ENCODE results near the gene CDH26. TPM values are rescaled to one million over a fixed set of nuclear protein-coding genes. Genes with fewer than 3 reads are reported as not detected.
"Not testable (repeated sequence)": the region's sequence is repeated elsewhere in the genome, so short reads cannot be mapped to it uniquely, and the experiment has no call there.

The CDH26 gene
- total RNA-seq, 2 experiments from 2014 or later, result 1.0 to 1.7 TPM

DNA sequence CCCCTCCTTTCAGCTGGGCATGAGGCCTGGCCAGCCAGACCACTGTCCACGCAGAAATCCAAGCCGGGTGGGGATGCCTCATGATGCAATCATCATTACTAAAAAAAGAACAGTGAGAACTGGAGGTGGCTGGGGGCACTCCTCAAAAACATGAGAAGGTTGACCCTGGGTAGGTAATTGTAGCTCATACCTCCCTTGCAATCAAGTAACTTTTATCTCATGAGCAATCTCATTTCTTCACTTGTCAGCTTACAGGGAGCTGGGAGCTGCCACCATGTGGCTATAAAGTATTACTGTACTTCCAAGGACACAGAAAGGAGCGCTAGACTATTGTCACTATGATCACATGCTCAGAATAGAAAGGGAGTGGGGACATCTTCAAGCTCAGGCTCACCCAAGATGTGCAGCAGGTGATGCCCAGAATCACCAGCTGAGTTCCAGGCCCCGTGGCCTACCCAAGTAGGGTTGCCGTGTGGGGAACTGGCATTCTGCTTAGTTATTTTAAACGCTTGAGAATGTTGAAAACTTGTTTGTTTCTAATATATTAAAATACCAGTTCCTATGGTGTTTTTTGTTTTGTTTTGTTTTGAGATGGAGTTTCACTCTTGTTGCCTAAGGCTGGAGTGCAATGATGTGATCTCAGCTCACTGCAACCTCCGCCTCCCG is 3.0 kb upstream of the CDH26 start:
- H3K27me3 Mint-ChIP-seq, result no peaks in the 10 kb centered on the region
- no peak for DNase-seq
- peaks cover 4% of the 10 kb centered on the region for H3K36me3 Mint-ChIP-seq (ENCODE audit: low read depth)
- intact Hi-C loops (cut with micrococcal nuclease), result no loop called here
- no peaks in the 10 kb centered on the region for H3K9me3 Mint-ChIP-seq
- TF ChIP-seq, protein P1, sequence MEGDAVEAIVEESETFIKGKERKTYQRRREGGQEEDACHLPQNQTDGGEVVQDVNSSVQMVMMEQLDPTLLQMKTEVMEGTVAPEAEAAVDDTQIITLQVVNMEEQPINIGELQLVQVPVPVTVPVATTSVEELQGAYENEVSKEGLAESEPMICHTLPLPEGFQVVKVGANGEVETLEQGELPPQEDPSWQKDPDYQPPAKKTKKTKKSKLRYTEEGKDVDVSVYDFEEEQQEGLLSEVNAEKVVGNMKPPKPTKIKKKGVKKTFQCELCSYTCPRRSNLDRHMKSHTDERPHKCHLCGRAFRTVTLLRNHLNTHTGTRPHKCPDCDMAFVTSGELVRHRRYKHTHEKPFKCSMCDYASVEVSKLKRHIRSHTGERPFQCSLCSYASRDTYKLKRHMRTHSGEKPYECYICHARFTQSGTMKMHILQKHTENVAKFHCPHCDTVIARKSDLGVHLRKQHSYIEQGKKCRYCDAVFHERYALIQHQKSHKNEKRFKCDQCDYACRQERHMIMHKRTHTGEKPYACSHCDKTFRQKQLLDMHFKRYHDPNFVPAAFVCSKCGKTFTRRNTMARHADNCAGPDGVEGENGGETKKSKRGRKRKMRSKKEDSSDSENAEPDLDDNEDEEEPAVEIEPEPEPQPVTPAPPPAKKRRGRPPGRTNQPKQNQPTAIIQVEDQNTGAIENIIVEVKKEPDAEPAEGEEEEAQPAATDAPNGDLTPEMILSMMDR (IDR thresholded peaks at IDR 0.05), result no peak
- ChIA-PET CTCF (interaction anchor here (0.6 to 1.8 kb wide), 4 partner anchors 10 to 98 kb away, joined by 3 to 8 read pairs (median 4); partner anchors contain the start of gene SYCP2), POLR2A (interaction anchor here (1.2 kb wide), 1 partner anchor 15 kb away, joined by 5 read pairs; the partner anchor contains the start of genes FAM217B and PPP1R3D)
- H3K27ac Mint-ChIP-seq, result no peak overlapping the region
- H3K4me3 Mint-ChIP-seq, result no peak overlapping the region
- peak; percentile 34 for ATAC-seq
- H3K4me1 Mint-ChIP-seq (ENCODE audit: low read depth), result no peaks in the 10 kb centered on the region

DNA sequence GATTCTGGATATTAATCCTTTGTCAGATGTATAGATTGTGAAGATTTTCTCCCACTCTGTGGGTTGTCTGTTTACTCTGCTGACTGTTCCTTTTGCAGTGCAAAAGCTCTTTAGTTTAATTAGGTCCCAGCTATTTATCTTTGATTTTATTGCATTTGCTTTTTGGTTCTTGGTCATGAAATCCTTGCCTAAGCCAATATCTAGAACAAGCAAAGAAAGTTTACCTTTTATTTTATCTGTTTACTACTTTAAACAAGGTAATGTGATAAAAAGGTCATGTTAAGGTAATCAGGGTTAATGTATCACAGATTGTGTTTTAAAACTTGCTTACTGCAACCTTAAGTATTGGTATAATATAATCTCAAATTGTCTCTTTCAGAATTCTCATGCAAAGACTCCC is 655 bp upstream of the CDH26 start:
- H3K27me3 Mint-ChIP-seq; H3K9me3 Mint-ChIP-seq; intact Hi-C loops (cut with micrococcal nuclease); POLR2A ChIA-PET; ATAC-seq; H3K36me3 Mint-ChIP-seq (ENCODE audit: low read depth); DNase-seq; H3K27ac Mint-ChIP-seq; H3K4me1 Mint-ChIP-seq (ENCODE audit: low read depth); H3K4me3 Mint-ChIP-seq: not testable (repeated sequence)
- CTCF ChIA-PET, result interaction anchor here (2.5 kb wide), 1 partner anchor 8 kb away, joined by 11 read pairs; no protein-coding TSS in a partner anchor

DNA sequence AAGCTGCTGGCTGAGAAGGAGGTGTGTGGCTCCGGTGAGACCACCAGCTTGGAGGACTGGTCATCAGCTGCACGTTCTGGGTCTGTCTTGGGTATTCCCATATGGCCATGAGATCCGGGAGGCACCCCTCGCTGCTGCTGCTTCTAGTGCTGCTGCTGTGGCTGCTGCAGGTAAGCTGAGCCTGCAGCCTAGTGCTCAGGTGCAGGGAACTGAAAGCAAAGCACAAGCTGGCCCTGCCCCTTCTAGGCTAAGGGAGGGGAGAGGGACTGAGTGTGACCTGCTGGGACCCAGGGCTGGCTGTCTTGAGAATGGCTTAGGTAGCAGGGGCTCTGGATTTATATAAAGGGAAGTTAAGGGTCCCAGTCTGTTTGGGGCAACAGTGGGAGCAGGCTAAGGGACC is 403 bp downstream of the CDH26 start:
- no peak overlapping the region for H3K4me3 Mint-ChIP-seq
- peaks cover 1% of the 10 kb centered on the region for H3K36me3 Mint-ChIP-seq (ENCODE audit: low read depth)
- no peak overlapping the region for H3K27ac Mint-ChIP-seq
- H3K9me3 Mint-ChIP-seq, result no peaks in the 10 kb centered on the region
- TF ChIP-seq, protein P1 (IDR thresholded peaks at IDR 0.05), result no peak
- ATAC-seq, result no peak
- intact Hi-C loops (cut with micrococcal nuclease), result no loop called here
- no peak for DNase-seq
- CTCF ChIA-PET, result interaction anchor here (2.5 kb wide), 1 partner anchor 9 kb away, joined by 11 read pairs; no protein-coding TSS in a partner anchor
- POLR2A ChIA-PET, result interaction anchor here (1.0 kb wide), 1 partner anchor 12 kb away, joined by 3 read pairs; no protein-coding TSS in a partner anchor
- H3K4me1 Mint-ChIP-seq (ENCODE audit: low read depth), result no peaks in the 10 kb centered on the region
- H3K27me3 Mint-ChIP-seq, result no peaks in the 10 kb centered on the region

DNA sequence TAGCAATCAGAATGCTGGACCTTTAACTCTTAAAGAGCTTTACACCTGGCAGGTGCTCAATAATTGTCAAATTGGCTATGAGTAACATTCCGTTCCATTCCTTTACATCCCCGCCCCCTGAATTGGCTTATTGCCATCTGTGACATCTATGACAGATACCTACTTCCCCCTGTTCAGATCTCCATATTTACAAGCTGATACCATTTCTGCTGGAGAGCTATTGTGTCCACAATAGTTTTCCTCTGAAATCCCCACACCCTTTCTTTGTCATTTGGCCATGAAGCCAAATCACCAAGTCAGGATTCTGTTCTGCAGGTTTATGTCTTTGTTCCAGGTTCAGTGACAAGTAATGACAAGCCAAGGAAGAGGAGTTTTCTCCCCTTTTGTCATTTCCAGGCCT is 3.2 kb downstream of the CDH26 start:
- intact Hi-C loops (cut with micrococcal nuclease), result no loop called here
- TF ChIP-seq, protein P1 (IDR thresholded peaks at IDR 0.05), result no peak
- ChIA-PET POLR2A (no interaction called here), CTCF (interaction anchor here (1.8 kb wide), 1 partner anchor 12 kb away, joined by 6 read pairs; no protein-coding TSS in a partner anchor)
- Mint-ChIP-seq H3K9me3 (no peaks in the 10 kb centered on the region), H3K4me1 (ENCODE audit: low read depth) (no peaks in the 10 kb centered on the region), H3K27ac (no peak overlapping the region), H3K4me3 (no peak overlapping the region), H3K36me3 (ENCODE audit: low read depth) (peaks cover 1% of the 10 kb centered on the region), H3K27me3 (no peaks in the 10 kb centered on the region)
- ATAC-seq (no peak), DNase-seq (no peak)

DNA sequence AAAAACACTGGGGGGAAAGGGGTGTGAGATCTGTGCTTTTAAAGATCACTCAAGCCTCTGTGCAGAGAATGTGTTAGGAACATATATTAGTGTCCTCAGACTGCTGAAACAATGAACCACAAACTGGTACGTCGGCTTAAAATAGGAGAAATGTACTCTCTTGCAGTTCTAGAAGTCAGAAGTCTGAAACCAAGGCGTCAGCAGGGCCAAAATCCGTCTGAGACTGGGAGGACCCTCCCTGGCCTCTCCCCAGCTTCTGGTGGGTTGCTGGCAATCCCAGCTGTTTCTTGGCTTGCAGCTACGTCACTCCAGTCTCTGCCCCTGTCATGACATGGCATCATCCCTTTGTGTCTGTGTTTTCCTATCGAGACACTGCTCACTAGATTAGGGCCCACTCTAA is 3.9 kb downstream of the CDH26 start:
- CTCF ChIA-PET, result no interaction called here
- TF ChIP-seq, protein P1 (IDR thresholded peaks at IDR 0.05), result no peak
- no peak for DNase-seq
- no peaks in the 10 kb centered on the region for H3K9me3 Mint-ChIP-seq
- no peak overlapping the region for H3K27ac Mint-ChIP-seq
- intact Hi-C loops (cut with micrococcal nuclease), result no loop called here
- POLR2A ChIA-PET, result no interaction called here
- no peaks in the 10 kb centered on the region for H3K27me3 Mint-ChIP-seq
- no peak for ATAC-seq
- peaks cover 1% of the 10 kb centered on the region for H3K36me3 Mint-ChIP-seq (ENCODE audit: low read depth)
- H3K4me1 Mint-ChIP-seq (ENCODE audit: low read depth), result no peaks in the 10 kb centered on the region
- H3K4me3 Mint-ChIP-seq, result no peak overlapping the region

Measured in activated CD8-positive, alpha-beta T cell treated with anti-CD3 and anti-CD28 coated beads for 36 hours (primary cell).